B cell (primary cell): ENCODE measurements around the gene ITPR2.

Experiments
- CTCF ChIP-seq: fragments of 200-600 bp; IDR thresholded peaks from one replicate; pipeline ENCODE4 v1.8.0; 2022; ENCODE audit warnings: antibody characterized with exemption, mild to moderate bottlenecking
- EZH2 ChIP-seq: IDR thresholded peaks from 2 replicates; pipeline ENCODE4 v1.6.1; 2012; ENCODE audit warnings: borderline replicate concordance, low read depth, mild to moderate bottlenecking, moderate library complexity, low read length; ENCODE audit not compliant: insufficient read depth, poor library complexity, severe bottlenecking

GRCh38 chr12:26599096-26599695, 233.8 kb downstream of the ITPR2 start:
- TF ChIP-seq CTCF: no peak
- no peak for TF ChIP-seq EZH2
